DOHH2 (cell line): ENCODE measurements around the gene RNU6-8.

Source experiments
- CTCF ChIP-seq: fragments of 200-600 bp; sonication (generic); IDR thresholded peaks from one replicate; pipeline ENCODE4 v1.5.1; 2014; ENCODE audit warnings: antibody characterized with exemption, mild to moderate bottlenecking, low read depth, low read length; ENCODE audit not compliant: poor library complexity, severe bottlenecking
- EZH2phosphoT487 ChIP-seq: fragments of 200-600 bp; sonication (generic); IDR thresholded peaks from 2 replicates; pipeline ENCODE4 v1.6.1; 2017; ENCODE audit warnings: borderline replicate concordance, mild to moderate bottlenecking, antibody characterized with exemption, low read length, moderate library complexity, mixed read lengths

- TF ChIP-seq CTCF (no peak), EZH2phosphoT487 (no peak)
Measured at GRCh38 chr14:32185097-32185496, 18.0 kb downstream of the RNU6-8 start.
